Measurements from ENCODE around the gene VEGFD.

DNA sequence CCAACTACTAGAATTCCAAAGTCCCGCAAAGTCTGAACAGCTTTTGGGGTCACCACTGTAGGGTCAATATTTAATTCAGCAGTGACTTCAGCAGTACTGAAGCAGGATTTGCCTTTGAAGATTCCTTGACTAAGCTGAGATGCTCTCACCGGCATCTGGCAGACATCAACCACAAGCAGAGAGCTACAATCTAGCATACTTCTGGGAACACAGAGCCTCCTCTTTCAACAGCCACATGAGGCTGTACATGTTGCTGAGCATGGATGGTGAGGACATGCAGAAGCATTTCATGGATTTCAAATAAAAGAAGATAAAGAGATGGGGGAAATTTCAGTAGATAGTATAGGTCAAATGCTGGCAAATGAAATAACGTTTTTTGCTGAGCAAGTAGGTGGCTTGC, 62.1 kb downstream of the VEGFD start:
- TF ChIP-seq, protein P1, sequence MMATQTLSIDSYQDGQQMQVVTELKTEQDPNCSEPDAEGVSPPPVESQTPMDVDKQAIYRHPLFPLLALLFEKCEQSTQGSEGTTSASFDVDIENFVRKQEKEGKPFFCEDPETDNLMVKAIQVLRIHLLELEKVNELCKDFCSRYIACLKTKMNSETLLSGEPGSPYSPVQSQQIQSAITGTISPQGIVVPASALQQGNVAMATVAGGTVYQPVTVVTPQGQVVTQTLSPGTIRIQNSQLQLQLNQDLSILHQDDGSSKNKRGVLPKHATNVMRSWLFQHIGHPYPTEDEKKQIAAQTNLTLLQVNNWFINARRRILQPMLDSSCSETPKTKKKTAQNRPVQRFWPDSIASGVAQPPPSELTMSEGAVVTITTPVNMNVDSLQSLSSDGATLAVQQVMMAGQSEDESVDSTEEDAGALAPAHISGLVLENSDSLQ (IDR thresholded peaks at IDR 0.05) = no peak
- TF ChIP-seq SP1 (IDR thresholded peaks at IDR 0.05) = no peak
- TF ChIP-seq L3MBTL2 (conservative IDR thresholded peaks at IDR 0.05) = no peak
- no peak for TF ChIP-seq ARNT (IDR thresholded peaks at IDR 0.05)
- TF ChIP-seq ZNF384 (IDR thresholded peaks at IDR 0.05) = no peak
- no peak for TF ChIP-seq FOXA1 (IDR thresholded peaks at IDR 0.05)
- no peak for TF ChIP-seq CTBP1 (IDR thresholded peaks at IDR 0.05; ENCODE audit: borderline replicate concordance)
- no peak for TF ChIP-seq NFRKB (IDR thresholded peaks at IDR 0.05)
- TF ChIP-seq ELF4 (IDR thresholded peaks at IDR 0.05) = no peak
- TF ChIP-seq FOXM1 (IDR thresholded peaks at IDR 0.05; ENCODE audit: borderline replicate concordance) = no peak
- TF ChIP-seq BHLHE40 (IDR thresholded peaks at IDR 0.05; ENCODE audit: borderline replicate concordance) = no peak
- no peak for TF ChIP-seq TARDBP (IDR thresholded peaks at IDR 0.05)
